C4-2B (cell line): ENCODE measurements around the gene CTNNA3.

Source experiments
- ZFX ChIP-seq: fragments of 450-650 bp; IDR thresholded peaks from 2 replicates; pipeline ENCODE4 v1.6.1; 2017
- TF ChIP-seq, protein P1 (sequence below): fragments of 450-650 bp; conservative IDR thresholded peaks from 2 replicates; pipeline ENCODE4 v1.5.1; 2017; ENCODE audit warnings: mild to moderate bottlenecking

DNA sequence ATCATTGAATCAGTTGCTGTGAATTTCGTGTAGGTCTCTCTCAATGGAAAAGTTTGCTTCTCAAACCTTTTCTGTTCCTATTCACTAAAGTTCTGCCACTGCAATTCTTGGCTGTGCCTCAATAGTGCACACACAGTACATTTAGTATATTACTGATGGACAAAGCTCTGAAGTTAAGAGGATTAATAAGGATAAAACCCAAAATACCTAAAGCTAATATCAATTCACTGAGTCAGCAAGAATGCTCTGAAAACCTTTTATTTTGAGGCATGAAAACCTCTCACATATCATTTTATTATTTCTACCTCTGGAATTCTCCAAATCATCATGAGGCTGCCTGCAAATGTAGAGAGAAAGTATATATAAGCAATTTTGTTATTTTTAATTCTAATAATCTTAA is 1403.5 kb downstream of the CTNNA3 start:
- TF ChIP-seq, protein P1, sequence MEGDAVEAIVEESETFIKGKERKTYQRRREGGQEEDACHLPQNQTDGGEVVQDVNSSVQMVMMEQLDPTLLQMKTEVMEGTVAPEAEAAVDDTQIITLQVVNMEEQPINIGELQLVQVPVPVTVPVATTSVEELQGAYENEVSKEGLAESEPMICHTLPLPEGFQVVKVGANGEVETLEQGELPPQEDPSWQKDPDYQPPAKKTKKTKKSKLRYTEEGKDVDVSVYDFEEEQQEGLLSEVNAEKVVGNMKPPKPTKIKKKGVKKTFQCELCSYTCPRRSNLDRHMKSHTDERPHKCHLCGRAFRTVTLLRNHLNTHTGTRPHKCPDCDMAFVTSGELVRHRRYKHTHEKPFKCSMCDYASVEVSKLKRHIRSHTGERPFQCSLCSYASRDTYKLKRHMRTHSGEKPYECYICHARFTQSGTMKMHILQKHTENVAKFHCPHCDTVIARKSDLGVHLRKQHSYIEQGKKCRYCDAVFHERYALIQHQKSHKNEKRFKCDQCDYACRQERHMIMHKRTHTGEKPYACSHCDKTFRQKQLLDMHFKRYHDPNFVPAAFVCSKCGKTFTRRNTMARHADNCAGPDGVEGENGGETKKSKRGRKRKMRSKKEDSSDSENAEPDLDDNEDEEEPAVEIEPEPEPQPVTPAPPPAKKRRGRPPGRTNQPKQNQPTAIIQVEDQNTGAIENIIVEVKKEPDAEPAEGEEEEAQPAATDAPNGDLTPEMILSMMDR: no peak
- no peak for TF ChIP-seq ZFX
